HG02840 (cell line): ENCODE measurements around the gene FLYWCH1.

Experiments
- ATAC-seq: cut with Tn5 transposase; IDR thresholded peaks from one replicate; pipeline ENCODE4 v1.9.1; 2021; ENCODE audit warnings: mild to moderate bottlenecking, moderate library complexity, moderate number of reproducible peaks; ENCODE audit not compliant: unreplicated experiment, low FRiP score

FLYWCH1 gene

GRCh38 chr16:2948807-2949704, 37.3 kb downstream of the FLYWCH1 start:
- no peak for ATAC-seq

DNA sequence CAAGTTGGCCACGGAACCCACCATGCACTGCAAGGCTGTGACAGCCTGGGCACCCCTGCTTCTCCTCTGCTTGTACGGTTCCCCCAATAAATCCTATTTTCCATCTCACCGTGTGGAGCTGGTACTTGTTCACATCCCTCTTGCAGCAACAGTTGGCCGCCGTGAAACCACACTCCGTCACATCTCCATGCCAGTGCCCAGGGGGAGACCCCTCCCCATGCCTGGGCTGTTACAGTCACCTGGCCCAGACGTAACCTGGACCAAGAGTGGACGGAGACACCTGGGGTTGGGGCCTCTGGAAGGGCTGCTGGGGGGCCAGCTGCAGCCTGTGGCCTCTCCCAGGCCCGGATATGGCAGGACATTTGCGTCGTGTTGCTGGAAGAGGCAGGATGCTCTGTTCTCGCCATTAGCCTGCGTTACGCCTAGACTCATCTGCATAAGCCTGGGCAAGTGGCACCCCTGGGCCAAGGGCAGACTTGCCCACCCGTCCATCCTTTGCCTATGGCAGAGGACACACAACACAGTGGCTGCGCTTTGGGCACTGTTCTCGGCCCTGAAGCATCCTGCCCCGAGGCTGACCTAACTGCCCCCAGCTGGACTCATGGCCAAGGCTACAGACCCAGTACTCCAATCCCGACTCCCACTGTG, 38.1 kb downstream of the FLYWCH1 start:
- no peak for ATAC-seq

DNA sequence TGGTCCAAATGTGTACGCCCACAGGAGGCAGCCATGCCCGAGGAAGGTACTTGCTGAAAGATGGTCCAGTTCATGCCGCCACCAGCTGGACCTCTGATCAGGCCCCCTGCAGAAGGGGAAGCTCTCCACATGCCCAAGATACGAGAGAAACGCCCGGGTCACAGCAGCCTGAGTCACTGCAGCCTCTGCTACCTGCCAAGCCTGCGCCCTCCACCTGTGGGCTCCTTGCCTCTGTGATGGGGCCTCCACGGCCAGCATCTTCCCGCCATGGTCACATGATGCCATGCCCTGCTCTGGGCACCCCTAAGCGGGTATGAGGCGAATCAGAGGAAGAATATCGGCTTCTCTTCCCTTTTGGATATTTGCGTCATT, 38.6 kb downstream of the FLYWCH1 start:
- ATAC-seq, result no peak

- ATAC-seq, result no peak
These were observed 39.0 kb downstream of the FLYWCH1 start for GRCh38 chr16:2950773-2951172.

DNA sequence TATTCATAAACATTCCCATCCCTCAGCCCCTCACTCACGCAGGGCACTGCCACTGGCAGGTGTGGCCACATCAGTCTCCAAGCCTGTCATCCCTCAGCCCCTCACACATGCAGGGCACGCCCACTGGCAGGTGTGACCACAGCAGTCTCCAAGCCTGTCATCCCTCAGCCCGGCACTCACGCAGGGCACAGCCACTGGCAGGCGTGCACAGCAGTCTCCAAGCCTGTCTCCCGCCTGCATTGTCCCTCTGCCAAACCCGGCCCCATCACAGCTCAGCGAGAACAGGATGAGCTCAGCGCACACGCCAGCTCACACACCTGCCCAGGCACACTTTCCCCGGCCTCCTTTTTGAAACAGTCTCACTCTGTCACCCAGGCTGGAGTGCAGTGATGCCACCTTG, 40.9 kb downstream of the FLYWCH1 start:
- no peak for ATAC-seq

GRCh38 chr16:2953706-2954627, 42.2 kb downstream of the FLYWCH1 start:
- ATAC-seq, result no peak

DNA sequence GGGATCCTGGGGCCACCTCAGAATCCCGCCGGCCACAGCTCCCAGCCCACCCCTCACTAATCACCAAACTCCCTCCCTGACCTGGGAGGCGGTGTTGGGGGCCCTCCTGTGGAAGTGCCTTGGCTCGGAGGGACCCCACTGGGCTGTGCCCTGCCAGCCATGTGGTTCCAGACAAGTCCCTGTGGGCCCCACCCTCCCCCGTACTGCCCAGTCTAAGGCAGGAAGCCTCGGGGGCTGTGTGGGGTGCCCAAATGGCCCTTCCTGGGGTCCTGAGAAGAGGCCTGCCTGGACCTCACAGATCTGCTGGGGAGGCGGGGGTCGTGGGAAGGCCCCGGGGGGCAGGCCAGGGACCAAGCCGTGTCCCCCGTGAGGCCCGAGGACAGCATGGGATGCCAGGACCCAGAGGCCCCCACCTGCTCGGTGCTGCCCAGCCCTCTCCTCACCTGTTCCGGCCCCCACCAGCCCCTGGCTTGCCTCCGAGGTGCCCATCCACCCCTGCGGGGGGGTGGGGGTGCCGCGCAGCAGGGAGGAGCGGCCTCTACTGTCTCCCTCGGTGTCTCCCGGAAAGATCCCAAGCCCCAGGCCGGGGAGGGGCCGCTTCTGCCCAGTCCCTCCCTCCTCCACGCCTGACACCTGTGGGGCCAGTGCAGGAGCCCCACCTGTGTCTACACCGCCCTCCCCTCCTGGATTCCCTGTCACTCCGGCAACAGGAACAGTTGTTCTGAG, 43.1 kb downstream of the FLYWCH1 start:
- ATAC-seq, result no peak

DNA sequence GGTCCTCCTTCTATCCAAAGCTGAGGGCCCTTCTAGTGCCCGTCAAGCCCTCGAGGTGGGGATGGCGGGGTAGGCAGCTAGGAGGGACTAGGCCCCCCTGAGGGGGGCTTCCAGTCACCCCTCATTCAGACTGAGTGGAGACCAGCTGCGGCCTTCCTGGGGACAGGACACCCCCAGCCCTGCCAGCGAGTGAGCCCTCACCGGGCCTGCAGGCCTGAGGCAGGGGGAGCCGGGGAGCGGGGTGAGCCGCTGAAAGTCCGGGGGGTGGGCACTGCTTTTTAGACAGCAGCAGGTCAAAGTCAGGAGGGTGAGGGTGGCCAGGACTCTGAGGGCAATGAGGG, 43.7 kb downstream of the FLYWCH1 start:
- ATAC-seq, result no peak

DNA sequence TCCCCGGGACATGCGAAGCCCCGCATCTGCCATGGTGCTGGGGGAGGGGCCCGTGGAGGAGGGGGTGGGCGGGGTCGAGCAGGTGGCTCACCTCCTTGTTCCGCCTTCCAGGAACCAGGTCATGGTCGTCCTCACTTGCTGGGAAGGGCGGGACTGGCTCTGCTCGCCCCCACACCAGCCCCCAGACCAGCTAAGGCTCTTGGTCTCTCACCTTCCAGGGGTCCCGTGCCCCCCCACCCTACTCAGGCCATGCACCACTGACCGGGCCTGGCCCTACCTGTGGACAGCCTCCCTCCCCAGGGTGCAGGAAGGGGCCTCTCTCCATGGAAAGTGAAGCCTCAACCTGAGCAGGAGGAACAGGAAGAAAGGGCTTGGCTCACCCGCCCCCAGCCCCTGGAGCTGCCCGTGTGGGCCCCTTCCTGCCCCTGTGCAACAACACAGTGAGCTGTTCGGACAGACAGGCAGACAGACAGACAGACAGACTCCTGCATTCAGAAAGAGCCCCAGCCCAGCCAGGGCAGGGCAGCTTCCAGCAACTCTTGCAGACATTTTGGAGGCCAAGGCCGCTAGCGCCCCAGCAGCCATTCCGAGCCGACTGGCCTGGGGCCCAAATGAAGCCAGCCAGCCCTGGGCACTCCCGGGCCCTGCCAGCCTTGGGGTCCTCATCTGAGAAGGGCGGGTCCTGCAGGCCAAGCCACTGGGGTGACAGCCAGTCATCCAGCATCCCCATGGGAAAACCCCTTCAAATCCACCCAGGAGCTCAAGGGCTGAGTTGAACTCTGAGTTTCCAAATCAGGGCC, 44.2 kb downstream of the FLYWCH1 start:
- ATAC-seq, result no peak

- ATAC-seq, result no peak
These were observed 44.8 kb downstream of the FLYWCH1 start for GRCh38 chr16:2956579-2956956.

DNA sequence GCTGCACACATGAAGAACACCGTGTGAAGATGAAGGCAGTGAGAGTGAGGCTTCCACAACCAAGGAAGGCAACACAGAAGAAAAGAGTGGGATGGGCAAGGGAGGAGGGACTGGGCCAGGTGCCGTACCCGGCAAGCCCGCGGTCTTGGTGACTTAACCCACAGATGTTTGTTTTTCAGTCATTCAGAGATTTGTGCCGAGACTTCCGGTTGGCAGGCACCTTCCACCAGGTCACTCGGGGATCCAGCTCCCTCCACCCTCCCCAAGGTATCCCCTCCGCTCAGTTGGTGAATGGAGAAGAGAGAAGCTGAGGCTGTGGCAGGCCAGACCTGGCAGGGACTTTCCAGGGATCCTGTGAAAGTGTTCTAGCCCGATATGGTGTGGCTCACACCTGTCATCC, 47.5 kb downstream of the FLYWCH1 start:
- ATAC-seq, result no peak

GRCh38 chr16:2960183-2961010, 48.7 kb downstream of the FLYWCH1 start:
- no peak for ATAC-seq

GRCh38 chr16:2962334-2963073, 50.8 kb downstream of the FLYWCH1 start:
- ATAC-seq, result no peak

DNA sequence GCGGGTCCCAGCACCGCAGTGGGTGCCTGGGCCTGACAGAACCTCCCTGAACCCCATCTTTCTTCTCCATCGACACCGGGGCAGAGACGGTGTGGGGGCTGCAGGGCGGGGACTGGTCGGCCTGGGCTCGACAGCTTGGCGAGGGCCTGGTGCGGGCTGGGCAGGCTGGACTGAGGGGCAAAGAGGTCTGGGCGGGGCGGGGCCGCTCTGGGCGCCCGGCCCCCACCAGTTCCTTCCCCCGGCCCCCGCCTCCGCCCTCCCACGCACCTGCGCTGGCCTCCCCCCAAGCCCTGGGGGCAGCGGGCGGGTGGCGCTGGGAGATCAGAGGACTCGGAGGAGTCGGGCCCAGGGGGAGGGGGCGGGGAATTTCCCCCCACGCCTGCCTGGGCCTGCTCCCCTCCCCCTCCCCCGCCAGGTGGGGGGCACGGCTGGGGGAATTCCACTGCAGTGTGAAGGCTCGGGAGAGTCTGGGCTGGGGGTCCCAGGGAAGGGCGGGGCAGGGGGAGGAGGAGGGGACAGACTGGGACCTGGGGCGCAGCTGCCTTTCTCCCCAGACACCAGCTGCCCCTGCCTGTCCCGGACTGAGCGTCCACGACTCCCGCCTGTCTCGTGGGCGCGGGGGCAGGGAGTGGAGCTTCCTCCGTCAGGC, 51.5 kb downstream of the FLYWCH1 start:
- ATAC-seq, result no peak

GRCh38 chr16:2963723-2964474, 52.2 kb downstream of the FLYWCH1 start, which contains the start of gene KREMEN2:
KREMEN2 (plus strand) TSS chr16:2964275; CDS start chr16:2964521, 246 bp downstream.
- ATAC-seq, result no peak

DNA sequence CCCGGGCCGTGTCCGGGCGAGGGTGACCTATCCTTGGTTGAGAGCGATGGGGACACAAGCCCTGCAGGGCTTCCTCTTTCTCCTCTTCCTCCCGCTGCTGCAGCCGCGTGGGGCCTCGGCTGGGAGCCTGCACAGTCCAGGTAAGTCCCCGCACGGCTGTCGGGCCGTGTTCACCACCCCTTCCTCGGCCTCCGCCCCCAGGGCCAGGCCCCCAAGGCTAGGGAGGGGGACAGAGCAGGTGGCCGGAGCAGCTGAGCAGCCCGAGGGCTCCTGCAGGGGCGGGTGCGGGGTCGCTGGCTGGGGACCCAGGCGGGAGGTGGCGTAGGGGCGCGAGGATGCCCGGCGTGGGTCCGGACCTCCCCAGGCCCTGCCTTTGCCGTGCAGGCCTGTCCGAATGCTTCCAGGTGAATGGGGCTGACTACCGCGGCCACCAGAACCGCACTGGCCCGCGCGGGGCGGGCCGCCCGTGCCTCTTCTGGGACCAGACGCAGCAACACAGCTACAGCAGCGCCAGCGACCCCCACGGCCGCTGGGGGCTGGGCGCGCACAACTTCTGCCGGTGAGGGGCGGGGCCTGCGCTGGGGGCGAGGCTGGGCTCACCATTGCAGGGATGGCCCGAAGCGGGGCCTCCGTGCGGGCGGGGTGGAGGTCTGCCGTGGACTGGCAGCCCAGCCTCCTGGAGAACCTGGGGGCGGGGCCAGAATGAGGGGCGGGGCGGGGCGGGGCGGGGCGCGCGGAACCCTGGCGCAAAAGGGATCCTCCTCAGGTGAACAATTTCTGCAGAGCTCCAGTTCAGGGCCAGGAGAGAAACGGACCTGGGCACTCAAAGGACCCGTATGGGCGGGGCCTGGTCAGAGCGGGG, 53.0 kb downstream of the FLYWCH1 start:
- no peak for ATAC-seq
